GM20000 (cell line): ENCODE data around the gene HSD11B1.

Experiments
- DNase-seq: peaks from one replicate; pipeline ENCODE4 v3.0.0; 2012; ENCODE audit warnings: low spot score
- TF ChIP-seq, protein P1 (sequence below): IDR thresholded peaks from 2 replicates; pipeline ENCODE4 v1.5.1; 2012; ENCODE audit warnings: mild to moderate bottlenecking, control low read depth; ENCODE audit errors: extremely low read depth, missing control alignments

The HSD11B1 gene

DNA sequence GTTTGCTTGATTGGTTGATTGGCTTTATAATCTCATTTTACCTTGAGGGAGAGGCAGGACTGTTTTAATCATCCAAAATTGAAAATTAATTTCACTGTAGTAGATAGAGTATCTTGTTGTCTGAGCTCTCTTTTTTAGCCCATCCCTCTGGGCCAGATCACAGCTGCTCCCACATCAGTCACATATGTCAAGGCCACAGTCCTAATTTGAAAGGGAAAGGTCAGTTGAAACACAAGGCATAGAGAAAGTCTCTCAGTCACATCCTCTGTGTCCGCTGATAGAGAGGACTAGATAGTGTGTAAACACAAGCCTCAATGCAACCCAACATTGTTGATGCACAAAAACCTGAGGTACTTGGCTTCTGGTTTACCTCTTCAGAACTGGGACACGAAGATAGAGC, 72.9 kb downstream of the HSD11B1 start:
- TF ChIP-seq, protein P1, sequence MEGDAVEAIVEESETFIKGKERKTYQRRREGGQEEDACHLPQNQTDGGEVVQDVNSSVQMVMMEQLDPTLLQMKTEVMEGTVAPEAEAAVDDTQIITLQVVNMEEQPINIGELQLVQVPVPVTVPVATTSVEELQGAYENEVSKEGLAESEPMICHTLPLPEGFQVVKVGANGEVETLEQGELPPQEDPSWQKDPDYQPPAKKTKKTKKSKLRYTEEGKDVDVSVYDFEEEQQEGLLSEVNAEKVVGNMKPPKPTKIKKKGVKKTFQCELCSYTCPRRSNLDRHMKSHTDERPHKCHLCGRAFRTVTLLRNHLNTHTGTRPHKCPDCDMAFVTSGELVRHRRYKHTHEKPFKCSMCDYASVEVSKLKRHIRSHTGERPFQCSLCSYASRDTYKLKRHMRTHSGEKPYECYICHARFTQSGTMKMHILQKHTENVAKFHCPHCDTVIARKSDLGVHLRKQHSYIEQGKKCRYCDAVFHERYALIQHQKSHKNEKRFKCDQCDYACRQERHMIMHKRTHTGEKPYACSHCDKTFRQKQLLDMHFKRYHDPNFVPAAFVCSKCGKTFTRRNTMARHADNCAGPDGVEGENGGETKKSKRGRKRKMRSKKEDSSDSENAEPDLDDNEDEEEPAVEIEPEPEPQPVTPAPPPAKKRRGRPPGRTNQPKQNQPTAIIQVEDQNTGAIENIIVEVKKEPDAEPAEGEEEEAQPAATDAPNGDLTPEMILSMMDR = no peak
- DNase-seq = no peak

DNA sequence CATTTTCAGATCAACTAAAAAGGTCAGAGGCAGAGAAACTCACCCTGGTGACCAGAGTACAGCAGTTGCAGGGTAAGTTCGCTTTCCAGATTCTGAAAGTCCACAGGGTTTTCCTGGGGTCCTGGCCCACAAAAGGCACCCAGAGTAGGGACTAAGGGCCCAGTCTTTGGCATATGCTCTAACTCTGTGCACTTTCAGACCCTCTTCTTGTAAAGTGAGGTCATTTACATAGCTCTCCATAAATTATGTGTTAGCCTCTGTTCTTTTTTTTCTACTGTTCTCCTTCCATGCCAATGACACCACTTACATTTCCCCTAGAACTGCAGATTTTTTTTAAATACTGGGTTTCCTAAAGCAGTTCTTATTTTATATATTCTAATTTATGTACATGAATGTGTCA, 73.5 kb downstream of the HSD11B1 start:
- DNase-seq = no peak
- TF ChIP-seq, protein P1 = no peak

DNA sequence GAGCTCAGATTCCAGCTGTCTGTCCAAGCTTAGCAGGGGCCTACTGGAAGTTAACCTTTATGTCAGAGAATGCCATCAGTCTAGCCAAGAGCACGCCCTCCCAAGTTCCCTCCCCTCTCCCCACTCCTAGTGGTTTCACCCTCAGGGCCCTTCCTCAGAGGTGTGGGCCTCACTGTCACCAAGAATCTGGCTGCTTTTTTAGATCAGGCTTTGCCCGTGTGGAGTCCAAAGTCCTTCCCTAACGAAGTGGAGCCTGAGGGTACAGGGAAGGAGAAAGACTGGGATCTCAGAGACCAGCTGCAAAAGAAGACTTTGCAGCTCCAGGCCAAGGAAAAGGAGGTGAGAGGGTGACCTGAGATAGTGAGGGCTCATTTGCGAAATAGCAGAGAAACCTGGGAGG, 75.6 kb downstream of the HSD11B1 start:
- TF ChIP-seq, protein P1 = no peak
- no peak for DNase-seq

DNA sequence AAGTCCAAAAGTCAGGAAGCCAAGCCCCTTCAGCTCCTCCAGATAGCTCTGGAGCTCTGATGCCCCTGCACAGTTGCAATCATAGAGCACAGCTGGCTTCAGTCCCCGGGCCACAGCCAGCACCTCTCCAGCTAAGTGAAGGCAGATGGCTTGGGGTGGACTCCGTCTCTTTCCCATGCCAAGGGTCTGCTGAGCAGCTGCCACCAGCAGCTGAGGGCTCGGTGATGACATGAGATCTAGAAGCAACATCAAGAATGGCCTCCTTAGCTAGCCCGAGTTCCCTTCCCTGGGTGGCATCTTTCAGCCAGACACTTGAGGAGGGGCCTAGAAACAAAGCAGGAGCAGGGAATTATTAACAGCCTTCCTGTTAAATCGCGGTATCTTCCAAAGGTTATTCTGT, 78.7 kb downstream of the HSD11B1 start:
- TF ChIP-seq, protein P1 = no peak
- DNase-seq = no peak
